HG03064 (cell line): Measurements from ENCODE around the gene ITIH6.

Experiments used
- ATAC-seq: cut with Tn5 transposase; IDR thresholded peaks from one replicate; pipeline ENCODE4 v1.9.1; 2021; ENCODE audit warnings: low read depth; ENCODE audit not compliant: unreplicated experiment

ITIH6 gene

DNA sequence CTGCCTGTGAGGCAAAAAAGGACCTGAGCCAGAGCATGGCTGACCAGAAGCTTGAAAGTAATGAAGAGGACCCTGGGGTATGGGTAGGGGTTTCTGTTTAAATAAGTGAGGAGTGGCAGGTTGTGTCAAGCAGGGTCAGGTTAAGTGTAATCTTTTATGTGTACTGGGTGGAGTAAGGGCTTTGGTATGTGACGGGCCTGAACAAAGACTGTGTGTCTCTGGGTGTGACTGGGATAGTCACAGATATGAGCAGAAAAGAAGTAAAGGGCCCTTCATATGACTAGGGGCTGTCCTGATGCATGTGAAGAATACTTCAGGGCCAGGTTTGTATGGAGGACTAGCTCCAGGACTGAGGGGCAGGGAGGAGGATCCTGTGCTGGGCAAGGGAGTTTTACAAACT lies 82.4 kb downstream of the ITIH6 start:
- no peak for ATAC-seq

GRCh38 chrX:54714424-54714823 lies 83.6 kb downstream of the ITIH6 start:
- ATAC-seq, result no peak

- no peak for ATAC-seq
These were observed 86.3 kb downstream of the ITIH6 start for GRCh38 chrX:54711735-54712134.

DNA sequence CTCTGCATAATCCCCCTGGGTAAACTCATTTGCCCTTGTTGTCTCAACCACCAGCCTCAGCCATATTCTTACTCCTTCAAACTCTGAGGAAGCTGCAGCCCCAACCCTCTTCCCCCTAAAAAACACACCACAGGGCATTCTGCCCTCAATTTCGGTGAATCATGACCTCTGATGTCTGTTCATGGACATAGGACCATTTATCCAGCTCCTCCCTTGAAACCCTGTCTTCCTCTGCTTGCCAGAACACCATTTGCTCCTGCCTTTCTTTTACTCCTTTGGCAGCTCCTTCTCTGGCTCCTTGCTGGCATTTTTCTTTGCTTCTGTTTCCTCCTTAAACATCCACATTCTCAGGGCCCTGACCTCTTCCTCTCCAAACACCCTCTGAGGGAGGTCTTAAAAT lies 87.1 kb downstream of the ITIH6 start:
- ATAC-seq, result no peak

DNA sequence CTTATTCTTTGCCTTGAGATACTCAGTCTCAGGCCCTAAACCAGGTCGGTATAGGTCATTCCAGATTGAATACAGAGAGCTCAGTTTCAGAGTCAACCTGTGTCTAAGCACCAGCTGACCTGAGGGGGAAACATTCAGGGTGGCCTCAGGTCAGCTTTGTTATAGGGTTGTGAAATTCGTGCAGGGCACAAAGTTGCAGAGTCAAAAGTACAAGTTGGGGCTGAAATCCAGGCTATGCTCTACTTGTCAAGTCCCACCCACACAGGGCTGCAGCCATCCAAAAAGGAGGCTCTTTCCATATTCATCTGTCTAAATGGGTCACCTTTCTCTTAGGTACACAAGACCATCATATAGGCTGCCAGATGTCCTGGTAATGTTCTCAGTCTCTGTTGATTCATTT lies 89.7 kb downstream of the ITIH6 start:
- ATAC-seq, result no peak
